Fibroblast of mammary gland (primary cell): ENCODE measurements around the gene OR5H2.

ENCODE experiments used
- DNase-seq: peaks from one replicate; pipeline ENCODE4 v3.0.0-alpha.2; 2010; ENCODE audit warnings: low read depth
- H3K4me3 ChIP-seq: 2 replicates; pipeline ENCODE4 v1.5.1; 2011; ENCODE audit warnings: low read depth, mild to moderate bottlenecking, low read length, moderate library complexity; ENCODE audit not compliant: control insufficient read depth
- CTCF ChIP-seq: conservative IDR thresholded peaks from 2 replicates; pipeline ENCODE4 v1.5.1; 2011; ENCODE audit warnings: low read depth, low read length, inconsistent platforms; ENCODE audit not compliant: control insufficient read depth, insufficient read depth

OR5H2 gene

GRCh38 chr3:98259707-98260106, 22.6 kb upstream of the OR5H2 start:
- TF ChIP-seq CTCF, result no peak
- DNase-seq, result no peak
- H3K4me3 ChIP-seq, result no peak overlapping the region

- DNase-seq, result no peak
- no peak for TF ChIP-seq CTCF
- H3K4me3 ChIP-seq, result no peak overlapping the region
Measured at GRCh38 chr3:98262046-98262445, 20.3 kb upstream of the OR5H2 start.

- no peak for TF ChIP-seq CTCF
- no peak within 1 kb of the TSS for H3K4me3 ChIP-seq
- no peak for DNase-seq
Measured at GRCh38 chr3:98263944-98264343, 18.4 kb upstream of the OR5H2 start, which contains the start of gene OR5H6. TSS of gene OR5H6 (plus strand) at chr3:98264244. CDS start at chr3:98264333, 89 bp downstream.

GRCh38 chr3:98269846-98270245, 12.5 kb upstream of the OR5H2 start:
- no peak for DNase-seq
- no peak overlapping the region for H3K4me3 ChIP-seq
- no peak for TF ChIP-seq CTCF

GRCh38 chr3:98272126-98272525, 10.2 kb upstream of the OR5H2 start:
- TF ChIP-seq CTCF, result no peak
- no peak overlapping the region for H3K4me3 ChIP-seq
- no peak for DNase-seq

GRCh38 chr3:98274914-98275313, 7.4 kb upstream of the OR5H2 start:
- H3K4me3 ChIP-seq, result no peak overlapping the region
- DNase-seq, result no peak
- TF ChIP-seq CTCF, result no peak

- DNase-seq, result no peak
- no peak overlapping the region for H3K4me3 ChIP-seq
- no peak for TF ChIP-seq CTCF
Measured at GRCh38 chr3:98290916-98291315, 8.6 kb downstream of the OR5H2 start.
